RKO (cell line): ENCODE data around the gene EEIG2.
"Not testable (repeated sequence)": the region's sequence is repeated elsewhere in the genome, so short reads cannot be mapped to it uniquely, and the experiment has no call there.

Experiments used
- DNase-seq: peaks from one replicate; pipeline ENCODE4 v3.0.0-alpha.2; 2016; ENCODE audit warnings: low spot score

Gene EEIG2

GRCh38 chr1:108559215-108560186 lies at the start of gene EEIG2:
Gene EEIG2 (plus strand): TSS chr1:108560100. CDS start chr1:108560429, 329 bp downstream.
- DNase-seq, result peak; percentile 88

- DNase-seq, result peak; percentile 11
Measured at GRCh38 chr1:108511764-108512163, 48.1 kb upstream of the EEIG2 start.

DNA sequence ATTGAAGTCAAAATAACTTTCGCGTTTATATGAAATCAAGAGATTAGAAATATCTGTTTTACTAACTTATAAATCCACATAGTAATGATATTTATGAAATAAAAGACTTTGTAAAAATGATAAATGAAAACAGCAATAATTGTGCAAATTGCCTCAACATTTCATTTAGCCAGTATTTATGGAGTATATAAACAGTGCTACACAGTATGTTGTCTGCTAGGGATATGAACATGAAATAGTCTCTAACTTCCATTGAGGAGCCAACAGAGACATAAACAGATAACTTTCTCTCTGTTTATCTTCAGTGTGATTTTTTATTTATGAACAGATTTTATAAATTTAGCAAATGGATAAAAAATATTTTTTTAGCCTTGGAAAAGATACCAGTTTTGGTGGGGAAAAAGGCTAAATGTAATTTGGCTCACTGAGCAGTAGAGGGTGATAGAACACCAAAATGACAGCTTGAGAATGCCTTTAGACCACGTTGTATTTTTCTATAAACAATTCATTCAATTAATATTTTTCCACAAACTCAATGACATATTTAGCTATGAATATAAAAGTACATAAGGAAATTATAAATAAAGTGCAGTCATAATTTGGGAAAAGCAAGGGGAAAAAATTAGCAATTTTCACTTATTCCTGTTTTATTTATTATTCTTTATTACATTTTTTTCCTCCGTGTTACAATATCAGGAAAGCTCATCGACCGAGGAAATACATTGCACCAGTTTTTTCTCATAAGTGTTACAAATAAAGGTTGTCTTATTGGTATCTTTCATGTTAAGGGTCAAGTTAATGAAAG lies 47.5 kb upstream of the EEIG2 start:
- peak; percentile 48 for DNase-seq

DNA sequence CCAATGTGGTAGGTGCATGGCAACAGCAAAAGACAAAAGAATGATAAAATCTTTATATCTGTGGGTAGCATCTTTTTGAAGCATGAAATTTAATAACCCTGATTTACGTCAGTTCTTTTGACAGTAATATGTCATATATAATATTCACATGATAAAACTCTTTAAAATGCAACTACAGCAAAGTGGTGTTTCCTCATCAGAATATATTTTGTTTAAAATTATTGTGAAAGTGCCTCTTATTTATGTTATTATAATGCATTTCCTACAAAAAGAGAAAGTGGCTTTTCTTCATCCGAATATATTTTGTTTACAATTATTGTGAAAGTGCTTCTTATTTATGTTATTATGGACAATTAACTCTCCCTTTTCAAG lies 46.9 kb upstream of the EEIG2 start:
- DNase-seq, result no peak

GRCh38 chr1:108513914-108514313 lies 46.0 kb upstream of the EEIG2 start:
- DNase-seq, result not testable (repeated sequence)

DNA sequence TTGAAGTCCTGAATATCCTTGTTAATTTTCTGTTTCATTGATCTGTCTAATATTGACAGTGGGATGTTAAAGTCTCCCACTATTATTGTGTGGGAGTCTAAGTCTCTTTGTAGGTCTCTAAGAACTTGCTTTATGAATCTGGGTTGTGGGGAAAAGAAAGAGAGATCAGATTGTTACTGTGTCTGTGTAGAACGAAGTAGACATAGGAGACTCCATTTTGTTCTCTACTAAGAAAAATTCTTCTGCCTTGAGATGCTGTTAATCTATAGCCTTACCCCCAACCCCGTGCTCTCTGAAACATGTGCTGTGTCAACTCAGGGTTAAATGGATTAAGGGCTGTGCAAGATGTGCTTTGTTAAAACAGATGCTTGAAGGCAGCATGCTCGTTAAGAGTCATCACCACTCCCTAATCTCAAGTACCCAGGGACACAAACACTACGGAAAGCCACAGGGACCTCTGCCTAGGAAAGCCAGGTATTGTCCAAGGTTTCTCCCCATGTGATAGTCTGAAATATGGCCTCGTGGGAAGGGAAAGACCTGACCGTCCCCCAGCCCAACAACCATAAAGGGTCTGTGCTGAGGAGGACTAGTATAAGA lies 42.5 kb upstream of the EEIG2 start:
- not testable (repeated sequence) for DNase-seq

- DNase-seq, result no peak
Measured at GRCh38 chr1:108521990-108522393, 37.9 kb upstream of the EEIG2 start.

DNA sequence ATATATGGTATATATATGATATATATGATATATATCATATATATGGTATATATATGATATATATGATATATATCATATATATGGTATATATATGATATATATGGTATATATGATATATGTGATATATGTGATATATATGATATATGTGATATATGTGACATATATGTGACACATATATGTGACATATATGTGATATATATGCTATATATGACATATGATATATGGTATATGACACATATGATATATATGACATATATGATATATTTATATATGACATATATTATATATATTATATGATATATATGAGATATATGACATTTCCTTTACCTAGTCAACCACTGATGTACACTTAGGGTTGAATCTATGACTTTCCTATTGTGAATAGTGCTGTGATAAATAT lies 36.1 kb upstream of the EEIG2 start:
- no peak for DNase-seq

DNA sequence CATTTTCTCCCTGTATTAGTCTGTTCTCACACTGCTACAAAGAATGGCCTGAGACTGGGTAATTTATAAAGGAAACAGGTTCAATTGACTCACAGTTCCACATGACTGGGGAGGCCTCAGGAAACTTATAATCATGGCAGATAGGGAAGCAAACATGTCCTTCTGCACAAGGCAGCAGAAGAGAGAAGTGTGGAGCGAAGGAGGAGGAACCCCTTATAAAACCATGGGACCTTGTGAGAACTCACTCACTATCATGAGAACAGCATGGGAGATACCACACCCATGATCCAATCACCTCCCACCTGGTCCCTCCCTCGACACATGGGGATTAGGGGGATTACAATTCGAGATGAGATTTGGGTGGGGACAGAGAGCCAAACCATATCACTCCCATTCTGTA lies 35.2 kb upstream of the EEIG2 start:
- no peak for DNase-seq

DNA sequence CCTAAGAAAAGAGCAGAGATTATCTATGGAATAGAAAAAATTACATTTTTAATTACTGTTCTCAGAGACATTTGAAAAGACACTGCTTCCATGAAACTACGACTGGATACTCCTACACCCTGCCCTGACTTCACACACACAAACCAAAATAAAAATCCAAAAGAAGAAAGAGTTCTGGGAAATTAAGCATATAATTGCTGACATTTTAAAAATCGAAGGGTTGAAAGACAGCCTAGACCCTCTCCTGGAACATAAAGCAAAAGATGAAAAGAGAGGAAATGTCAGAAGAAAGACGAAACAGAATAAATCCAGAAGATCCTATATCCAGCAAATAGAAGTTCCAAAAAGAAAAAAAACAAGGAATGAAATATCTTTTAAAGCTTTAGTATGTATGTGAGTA lies 32.8 kb upstream of the EEIG2 start:
- no peak for DNase-seq

DNA sequence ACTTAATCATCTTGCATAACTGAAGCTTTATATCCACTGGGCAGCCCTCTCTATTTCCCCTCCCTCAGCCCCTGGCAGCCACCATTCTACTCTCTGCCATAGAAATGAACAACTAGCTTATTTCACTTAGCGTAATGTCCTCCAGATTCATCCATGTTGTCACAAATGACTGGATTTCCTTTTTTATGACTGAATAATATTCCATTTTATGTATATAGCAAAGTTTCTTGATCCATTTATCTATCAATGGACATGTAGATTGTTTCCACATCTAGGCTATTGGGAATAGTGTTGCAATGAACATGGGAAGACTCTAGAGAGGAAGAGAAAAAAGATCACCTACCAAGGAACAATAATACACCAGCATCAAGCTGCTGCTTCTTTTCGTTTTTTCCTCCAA lies 32.1 kb upstream of the EEIG2 start:
- no peak for DNase-seq

- no peak for DNase-seq
Measured at GRCh38 chr1:108531444-108531843, 28.5 kb upstream of the EEIG2 start.

GRCh38 chr1:108532730-108533129 lies 27.2 kb upstream of the EEIG2 start:
- no peak for DNase-seq

- no peak for DNase-seq
Measured at GRCh38 chr1:108533351-108534083, 26.4 kb upstream of the EEIG2 start.

DNA sequence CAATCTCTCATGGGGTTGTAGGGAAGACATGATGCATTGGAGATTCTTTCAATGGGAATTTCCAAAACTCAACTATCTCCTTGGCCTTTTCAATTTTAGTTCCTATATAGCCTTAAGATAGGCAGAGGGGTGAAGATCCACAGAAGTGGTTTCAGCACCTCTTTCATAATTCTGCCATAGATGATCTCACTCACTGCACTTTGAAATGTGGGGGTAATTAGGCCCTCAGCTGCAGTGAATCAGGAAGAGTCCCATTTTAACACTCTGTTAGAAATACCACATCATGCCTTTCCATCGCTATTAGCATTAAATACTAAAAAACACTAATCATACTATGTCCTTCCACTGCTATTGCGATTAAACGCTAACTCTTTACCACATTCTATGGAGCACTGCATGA lies 25.1 kb upstream of the EEIG2 start:
- no peak for DNase-seq

DNA sequence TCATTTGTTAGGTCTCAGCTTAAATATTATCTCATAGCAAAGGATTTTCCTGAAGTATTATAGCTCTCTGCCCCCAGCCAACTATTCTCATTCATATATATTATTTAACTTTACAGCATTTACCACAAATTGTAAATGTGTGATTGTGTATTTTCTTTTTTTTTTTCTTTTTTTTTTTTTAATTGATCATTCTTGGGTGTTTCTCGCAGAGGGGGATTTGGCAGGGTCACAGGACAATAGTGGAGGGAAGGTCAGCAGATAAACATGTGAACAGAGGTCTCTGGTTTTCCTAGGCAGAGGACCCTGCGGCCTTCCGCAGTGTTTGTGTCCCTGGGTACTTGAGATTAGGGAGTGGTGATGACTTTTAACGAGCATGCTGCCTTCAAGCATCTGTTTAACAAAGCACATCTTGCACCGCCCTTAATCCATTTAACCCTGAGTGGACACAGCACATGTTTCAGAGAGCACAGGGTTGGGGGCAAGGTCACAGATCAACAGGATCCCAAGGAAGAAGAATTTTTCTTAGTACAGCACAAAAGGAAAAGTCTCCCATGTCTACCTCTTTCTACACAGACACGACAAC lies 24.5 kb upstream of the EEIG2 start:
- DNase-seq, result not testable (repeated sequence)

- not testable (repeated sequence) for DNase-seq
Measured at GRCh38 chr1:108536021-108536420, 23.9 kb upstream of the EEIG2 start.

GRCh38 chr1:108536791-108537190 lies 23.1 kb upstream of the EEIG2 start:
- DNase-seq, result not testable (repeated sequence)

- no peak for DNase-seq
Measured at GRCh38 chr1:108537976-108538375, 21.9 kb upstream of the EEIG2 start.

GRCh38 chr1:108540977-108541376 lies 18.9 kb upstream of the EEIG2 start:
- no peak for DNase-seq

- DNase-seq, result no peak
Measured at GRCh38 chr1:108541861-108542260, 18.0 kb upstream of the EEIG2 start.
